Forelimb muscle (tissue), 1 donor: Measurements from ENCODE around the gene CSF3. TPM values are rescaled to one million over a fixed set of nuclear protein-coding genes. Genes with fewer than 3 reads are reported as not detected.

Experiments used
- DNase-seq: peaks from one replicate; pipeline ENCODE4 v3.0.0-alpha.2; 2013; ENCODE audit warnings: low read depth
- polyA plus RNA-seq: library from polyadenylated mRNA; unstranded; fragments of 120-200 nt; gene quantifications from one replicate; pipeline ENCODE4 v1.2.1, GENCODE V29; 2013; ENCODE audit not compliant: insufficient read length

CSF3 gene
- polyA plus RNA-seq, 1 donor = 0.14 TPM

DNA sequence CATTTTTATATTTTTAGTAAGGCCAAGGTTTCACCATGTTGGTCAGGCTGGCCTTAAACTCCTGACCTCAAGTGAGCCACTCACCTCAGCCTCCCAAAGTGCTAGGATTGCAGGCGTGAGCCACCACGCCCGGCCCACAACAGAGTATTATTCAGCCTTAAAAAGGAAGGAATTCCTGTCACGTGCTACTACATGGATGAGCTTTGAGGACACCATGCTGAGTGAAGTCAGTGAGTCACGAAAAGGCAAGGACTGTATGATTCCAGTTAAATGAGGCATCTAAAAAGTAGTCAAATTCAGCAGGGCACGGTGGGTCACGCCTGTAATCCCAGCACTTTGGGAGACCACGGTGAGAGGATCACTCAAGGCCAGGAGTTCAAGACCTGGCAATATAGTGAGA is 9.7 kb downstream of the CSF3 start:
- no peak for DNase-seq

DNA sequence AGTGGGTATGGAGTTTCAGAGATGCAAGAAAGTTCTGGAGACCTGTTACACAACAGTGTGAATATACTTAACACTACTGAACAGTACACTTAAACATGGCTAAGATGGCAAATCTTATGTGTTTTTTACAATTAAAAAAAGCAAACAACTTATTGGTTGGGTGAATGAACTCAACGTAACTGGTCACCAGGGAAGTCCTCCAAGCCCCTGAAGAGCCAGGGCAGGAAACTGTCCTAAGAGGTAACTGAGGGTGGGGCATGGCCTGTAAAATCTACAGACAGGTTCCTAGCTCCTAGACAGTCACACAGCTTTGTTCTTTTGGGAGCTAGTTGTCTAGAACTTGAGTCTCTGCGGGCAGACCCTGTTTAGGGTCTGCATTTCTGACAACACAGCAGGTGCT is 10.3 kb downstream of the CSF3 start:
- no peak for DNase-seq

DNA sequence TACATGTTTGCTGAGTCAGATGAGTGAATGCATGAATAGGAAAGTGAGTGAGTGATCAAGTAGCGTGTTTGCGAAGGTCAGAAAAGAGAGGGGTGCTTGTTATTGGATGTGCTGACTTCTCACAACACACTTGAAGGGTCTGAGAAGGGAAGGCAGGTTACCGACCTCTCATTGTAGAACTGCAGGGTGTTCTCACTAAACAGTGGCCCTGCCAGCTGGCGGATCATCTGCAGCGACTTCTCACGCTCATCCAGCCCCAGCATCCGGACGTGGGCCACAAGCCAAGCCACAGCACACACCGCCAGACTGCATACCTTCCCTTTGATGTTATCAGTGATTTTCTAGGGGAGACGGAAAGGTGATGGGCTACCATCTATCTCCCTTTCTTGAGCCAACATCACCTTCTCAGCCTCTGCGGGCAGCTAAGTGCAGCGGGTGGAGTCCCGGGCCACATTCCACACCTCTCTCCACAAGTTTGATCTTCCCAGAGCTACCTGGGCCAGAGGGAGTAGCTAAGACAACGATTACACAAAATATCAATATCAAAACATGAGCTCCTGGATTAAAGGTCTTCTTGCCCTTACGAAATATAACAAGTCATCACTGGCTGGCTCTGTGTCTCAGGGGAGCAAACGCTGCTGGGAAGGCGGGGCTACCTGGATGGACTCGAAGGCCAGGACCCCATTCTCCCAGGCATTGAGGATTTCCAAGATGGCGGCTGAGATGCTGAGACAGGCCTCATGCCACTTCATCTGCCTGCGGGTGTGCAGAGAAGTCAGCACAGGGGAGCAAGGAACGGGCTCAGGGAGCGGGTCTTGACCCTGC is 11.0 kb downstream of the CSF3 start:
- no peak for DNase-seq

DNA sequence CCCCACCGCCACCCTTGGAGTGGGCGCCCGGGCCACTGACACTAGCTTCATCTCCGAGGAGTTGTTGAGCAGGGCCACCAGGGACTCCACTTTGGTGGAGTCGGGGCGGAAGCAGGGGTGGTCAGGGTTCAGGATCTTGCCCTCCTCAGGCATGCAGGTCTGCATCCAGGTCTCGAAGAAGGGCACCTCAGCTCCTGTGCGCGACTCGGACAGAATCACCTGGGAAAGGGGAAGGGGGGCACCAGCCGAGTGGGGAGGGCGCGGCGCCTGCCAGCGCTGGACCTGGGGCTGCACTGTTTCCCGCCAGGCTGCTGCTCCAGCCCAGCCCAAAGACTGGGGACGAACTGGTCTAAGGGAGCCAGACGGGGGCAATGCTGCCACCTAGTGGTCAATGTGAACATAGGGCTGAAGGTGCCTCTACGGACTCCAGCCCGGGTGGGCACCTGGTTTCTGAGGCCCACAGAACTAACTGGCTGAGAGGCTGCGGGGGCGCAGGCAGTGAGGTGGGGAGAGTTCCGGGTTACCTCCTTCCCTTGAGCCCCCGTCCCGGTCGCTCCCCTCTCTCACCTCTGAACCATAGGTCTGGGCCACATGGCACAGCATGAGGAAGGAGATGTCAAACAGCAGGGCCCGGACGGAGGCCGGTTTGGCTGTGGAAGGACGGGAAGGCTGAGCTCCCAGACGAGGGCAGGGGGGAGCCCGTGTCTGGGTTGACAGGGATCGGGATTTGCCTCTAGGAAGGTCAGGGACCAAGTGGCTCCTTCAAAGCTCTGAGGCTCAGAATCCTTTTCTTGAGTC is 11.8 kb downstream of the CSF3 start:
- DNase-seq = peak; percentile 44

DNA sequence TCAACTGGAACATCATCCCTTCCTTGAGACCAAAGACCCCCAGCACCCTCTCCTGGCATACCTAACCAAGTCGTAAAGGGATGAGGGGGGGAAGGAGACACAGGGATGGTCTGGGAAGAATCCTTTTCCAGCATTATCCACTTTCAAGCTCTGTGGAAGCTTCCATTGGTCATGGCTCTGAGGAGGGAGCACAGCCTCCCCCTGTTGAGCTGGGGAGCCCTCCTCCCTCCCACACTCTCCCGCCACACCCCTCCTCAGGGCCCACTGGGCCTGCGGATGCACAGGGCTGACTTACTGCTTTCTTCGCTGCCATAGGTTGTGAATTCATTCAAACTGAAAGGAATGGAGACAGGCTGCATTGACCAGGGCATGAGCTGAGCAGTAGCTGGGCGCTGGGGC is 12.4 kb downstream of the CSF3 start:
- DNase-seq = no peak

DNA sequence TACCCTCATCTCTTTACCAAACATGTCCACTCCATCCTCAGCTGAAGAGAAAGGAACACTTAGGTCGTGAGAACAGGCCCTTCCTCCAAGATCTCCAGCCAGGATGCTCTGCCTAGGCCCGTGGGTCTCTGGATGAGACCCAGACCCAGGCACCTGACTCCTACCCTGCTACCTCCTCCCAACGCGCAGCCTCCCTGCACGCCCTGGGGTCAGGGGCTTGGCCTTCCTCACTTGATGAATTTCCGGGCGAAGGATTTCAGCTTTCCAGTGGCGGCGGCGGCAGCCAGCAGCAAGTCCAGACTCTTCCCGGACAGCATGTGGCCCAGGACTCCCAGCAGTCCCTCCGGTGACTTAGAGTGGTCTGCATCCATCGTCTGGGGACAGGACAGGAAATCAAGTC is 13.4 kb downstream of the CSF3 start:
- no peak for DNase-seq

DNA sequence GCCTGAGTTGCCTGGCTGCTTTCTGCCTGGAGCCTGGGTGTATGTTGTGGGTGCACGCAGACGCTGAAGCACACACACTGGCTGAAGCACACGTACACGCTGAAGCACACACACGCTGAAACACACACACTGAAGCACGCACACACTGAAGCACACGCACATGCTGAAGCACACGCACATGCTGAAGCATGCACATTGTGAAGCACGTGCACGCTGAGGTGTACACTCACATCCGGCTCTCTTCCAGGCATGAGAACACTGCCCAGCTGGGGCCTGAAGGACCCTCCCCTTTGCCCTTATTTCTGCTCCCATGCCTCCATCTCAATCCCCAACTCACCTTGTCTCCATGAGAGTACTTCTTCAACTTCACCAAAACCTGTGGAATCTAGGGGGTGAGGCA is 16.5 kb downstream of the CSF3 start:
- no peak for DNase-seq

DNA sequence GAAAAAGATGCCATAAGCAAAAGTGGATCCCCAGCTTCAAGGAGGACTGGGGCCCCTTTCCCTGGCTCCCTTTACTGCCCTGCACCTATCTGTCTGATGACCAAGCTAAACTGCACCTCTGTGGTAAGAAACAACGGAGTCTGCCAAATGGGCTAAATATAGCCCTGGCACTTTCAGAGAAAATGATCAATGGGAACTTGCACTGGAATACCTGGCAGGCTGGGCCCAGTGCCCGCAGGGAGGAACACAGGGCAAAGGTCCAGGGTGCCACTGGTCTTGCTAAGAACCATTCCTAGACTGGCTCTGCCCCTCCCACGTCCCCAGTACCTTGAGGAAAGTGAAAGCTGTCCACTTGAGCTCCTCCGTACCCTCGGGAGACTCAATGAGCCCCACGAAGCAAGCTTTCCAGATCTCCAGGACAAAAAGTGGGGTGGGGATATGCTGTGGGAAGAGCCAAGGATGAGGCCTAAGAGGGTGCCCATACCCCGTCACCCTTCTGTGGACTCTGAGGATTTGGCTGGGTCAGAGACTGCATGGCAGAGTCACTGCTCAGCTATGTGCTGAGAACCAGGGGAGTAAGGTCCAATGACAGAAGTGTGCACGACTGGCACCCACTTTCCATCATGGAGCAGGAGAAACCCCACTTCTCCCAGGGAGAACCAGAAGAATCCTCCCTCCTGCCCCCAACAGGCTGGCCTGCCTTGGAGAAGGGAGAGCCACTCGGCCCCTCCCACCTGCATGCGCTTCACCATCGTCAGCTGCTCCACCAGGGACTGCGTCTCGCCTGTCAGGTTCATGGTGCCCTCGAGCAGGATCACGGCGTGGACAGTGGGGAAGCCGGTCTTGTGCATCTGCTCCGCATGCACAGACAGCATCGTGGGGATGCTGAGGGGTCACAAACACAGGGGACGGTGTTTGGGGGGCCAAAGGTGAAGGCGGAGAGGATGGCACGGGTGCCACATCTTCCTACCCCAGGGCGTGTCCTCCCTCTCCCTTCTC is 17.4 kb downstream of the CSF3 start:
- DNase-seq = no peak

DNA sequence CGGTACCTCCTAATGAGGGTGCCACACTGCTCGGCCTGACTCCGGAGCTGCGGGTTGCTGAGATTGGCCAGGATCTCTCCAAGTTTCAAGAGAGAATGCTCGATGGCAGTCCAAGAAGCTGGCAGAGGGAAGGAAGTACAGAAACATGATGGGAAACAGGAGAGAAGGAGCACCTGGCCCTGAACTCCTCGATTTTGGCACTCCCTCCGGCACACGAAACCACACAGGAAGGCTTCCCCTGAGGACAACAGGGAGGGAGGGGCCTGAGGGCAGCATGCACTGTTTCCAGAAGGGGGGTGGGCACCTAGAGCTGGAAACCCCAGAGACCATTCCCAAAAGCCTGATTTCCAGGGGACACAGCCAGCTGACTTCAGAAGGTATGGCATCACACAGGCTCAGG is 18.1 kb downstream of the CSF3 start:
- DNase-seq = no peak

DNA sequence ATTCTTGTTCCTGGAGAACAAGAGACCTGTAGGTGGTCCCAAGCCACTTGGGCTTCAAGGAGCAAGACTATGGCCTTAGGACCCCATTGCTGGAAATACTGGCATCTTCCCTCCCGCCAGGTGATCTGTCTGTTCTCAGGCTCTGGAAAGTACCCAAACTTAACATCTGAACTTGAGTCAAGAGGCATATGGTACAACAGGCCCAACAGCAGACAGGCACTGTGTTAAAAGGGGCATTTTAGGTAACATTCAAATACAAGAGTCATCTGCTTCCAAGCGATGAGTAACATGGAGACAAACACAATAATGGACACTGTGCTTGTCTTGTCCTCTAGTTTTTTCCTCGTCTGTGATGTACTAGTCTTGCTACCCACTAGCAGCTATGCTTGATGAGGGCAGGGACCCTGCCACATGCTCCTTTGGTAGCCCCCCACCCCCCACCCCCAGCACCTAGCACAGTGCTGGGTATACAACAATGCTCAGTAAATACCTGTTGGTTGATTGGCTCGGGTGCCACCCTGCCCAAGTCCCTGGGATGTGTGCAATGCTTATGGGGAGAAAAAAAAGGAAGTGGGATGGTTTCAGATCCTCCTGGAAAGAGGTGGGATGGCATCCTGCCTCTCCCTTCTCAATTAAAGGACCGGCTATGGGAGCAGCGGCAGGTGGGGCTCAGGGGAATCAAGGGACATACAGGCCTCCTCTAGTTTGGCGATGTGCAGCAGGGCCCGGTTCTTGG is 19.4 kb downstream of the CSF3 start:
- DNase-seq = no peak

DNA sequence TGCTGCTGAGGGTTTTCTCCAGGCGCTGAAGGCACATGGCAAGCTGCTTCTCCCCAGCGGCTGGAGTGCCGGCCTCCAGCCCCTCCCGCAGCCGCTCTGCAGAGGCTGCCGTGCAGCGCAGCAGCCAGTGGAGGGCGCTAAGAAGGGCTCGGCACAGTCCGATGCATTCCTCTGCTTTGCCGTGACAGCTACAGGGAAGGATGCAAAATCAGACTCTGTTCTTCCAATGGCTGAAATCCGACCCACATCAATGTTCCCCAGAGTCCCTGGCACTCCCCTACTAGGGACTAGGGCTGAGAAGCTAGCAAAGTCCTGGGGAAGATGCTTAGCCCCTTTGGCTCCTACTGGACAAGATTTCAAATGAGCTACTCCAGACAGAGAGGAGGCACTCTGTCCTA is 19.9 kb downstream of the CSF3 start:
- no peak for DNase-seq

DNA sequence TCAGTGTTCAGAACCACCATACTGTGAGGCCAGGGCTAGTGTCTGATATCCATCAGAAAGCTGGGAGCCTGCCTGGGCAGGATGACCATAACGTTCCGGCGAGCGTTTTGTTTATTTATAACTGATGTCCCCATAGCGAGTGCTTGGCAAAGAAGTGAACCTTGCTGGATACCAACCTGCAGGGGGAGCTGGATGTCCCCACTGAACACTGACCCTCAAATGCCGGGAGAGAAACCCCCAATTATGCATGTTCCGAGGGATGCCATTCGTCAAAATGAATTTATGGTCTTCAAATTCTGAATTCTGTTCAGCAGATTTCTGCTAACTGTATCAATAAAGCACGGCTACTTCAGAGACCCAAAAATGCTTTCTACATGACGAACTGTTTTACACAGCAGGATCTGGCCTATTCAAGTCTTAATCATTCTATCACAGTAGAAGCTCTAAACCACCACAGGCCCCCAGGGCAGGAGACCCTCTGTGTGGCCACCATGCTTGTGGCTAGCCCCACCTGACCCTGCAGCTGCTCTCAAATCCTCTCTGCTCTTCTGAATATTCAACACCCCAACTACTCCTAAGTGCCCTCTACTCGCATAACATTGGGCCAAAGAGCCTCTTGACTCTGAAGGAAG is 23.8 kb downstream of the CSF3 start:
- DNase-seq = peak; percentile 85

DNA sequence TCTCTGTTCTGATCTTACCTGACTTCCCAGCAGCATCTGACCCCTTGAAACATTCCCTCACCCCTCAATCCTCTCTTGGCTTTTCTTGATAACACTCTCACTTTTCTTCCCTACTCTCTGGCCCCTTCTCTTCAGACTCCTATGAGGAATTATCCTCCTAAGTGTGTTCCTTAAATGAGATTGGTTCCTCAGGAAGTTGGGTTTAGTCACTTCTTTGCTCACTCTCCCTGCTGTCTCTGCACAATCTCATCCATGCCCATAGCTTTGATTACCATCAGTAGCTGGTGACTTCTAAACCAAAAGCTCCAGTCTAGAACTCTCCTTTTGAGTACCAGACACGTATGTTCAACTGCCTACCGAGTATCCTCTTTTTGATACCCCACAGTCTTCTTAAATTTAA is 26.0 kb downstream of the CSF3 start:
- no peak for DNase-seq

DNA sequence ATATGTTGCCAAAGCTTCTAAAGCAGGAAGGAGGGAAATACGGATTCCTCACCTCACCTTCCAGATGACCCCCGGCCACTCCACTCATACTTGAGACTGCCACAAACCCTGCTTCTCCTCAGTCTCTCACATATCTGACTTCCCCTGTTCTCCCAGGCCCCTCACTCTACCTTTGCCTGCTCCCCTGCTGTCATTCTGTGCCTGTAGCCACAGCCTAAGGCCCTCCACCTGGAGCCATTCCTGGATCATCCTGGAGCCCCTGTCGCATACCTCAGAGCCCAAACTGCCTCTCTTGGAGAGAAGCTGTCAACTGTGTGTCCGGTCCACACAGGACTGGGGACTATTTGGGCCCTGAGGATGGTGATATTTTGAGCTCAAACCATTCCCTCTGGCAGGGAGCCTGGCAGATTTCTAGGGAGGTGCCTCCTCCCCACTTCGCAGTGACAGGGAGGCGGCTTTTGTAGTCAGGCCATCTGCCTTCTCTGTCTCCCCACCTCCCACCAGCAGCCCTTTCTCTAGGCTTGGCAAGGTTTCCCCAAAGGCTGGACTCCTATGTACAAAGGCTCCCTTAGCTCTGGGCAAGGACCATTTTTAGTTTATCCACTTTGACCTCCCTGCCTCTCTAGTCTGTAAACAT is 41.3 kb downstream of the CSF3 start:
- DNase-seq = no peak

DNA sequence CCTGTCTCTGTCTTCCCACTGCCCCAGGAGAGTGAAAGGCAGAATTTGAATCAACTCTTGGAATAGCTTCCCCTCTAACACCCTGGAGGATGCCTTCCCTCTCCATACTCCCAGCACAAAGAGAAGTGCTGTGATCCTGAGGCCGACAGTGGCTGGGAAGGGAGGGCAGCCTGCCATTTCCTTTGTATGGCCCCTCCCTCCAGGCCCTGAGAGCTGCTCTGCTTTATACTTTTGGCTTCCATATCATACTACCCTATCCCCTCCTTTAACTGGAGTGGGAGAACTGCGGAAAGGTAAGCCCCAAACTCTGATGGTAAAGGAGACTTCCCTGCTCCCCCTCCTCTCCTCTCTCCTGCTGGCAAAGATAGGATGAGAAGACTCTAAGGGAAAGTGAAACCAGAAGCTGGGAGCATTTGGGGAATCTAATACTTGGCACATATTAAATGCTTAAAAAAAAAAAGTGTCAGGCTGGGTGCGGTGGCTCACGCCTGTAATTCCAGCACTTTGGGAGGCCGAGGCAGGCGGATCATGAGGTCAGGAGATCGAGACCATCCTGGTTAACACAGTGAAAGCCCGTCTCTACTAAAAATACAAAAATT is 43.0 kb downstream of the CSF3 start:
- DNase-seq = no peak

DNA sequence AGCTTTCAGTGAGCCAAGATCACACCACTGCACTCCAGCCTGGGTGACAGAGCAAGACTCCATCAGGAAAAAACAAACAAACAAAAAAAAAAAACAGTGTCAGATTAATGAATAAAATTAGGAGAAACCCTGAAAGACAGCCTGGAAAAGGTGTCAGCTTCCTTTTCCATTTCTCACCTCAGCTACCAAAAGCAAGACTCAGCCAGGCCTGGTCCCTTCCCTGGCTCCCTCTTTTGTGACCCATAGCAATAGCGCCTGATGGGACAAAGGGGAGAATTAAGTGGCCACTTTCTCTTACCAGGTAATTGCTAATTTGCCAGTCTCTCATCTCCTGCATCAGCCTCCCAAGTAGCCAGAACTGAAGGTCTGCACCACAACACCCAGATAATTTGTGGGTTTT is 43.6 kb downstream of the CSF3 start:
- DNase-seq = no peak

DNA sequence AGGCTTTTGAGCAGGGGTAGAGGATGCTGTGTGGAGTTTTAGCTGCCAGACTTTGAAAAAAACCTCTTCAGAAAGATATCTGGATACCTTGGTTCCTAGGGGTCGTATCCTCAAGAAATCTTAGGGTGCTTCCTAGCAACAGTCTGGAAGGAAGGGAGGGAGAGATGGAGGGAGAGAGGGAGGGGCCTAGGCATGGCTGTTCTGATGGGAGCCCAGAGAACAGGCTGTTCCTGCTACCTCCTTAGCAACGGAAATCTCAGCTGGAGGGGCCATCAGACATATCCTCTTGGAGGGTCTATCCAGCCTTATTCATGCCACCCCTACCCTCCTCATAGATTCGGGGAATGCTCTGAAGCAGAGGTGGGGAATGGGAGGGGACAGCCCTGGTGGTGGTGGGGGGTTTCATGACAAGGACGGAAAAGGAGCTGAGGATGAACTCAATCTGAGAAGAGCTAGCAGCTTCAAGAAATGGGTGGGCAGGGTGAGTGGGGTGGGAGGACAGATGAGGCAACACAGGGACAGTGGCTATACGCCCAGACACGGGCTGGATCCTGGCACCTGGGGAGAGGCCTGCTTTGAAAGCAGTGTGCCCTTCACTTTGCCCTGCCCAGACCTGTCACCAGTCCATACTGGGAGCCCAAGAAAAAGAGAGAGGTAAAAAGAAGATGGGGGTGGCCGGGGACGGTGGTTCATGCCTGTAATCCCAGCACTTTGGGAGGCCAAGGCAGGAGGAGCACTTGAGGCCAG is 44.7 kb downstream of the CSF3 start:
- DNase-seq = no peak

DNA sequence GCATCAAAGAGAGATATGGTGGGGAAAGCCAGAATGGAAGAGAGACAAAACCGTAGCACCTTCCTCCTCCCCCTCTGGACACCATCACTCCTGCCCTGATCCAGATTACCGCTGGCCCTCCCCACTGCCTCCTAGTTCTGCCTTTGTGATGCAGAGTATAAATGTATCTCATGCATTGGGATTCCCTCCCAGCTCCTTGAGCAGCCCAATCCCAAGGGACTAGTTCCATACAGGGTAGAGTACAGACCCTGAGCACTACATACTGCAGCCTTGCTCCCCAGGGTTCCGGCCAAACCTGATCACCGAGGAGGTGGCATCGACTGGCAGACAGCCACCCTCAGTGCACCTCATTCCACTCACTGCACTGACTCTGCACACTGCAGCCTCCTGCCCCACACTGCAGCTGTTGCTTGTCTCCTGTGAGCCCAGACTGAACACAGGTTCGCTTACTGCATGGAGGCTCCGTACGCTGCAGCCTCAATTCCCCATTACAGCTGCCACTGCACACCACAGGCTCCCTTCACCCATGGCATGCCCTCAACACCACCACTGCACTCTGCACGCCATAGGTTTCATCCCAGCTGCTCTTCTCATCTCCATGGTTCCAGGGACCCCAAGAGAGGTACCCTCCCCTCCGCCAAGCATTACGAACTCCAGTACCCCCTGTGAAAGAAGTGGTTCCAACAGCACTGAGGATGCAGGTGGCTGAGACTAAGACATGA is 45.8 kb downstream of the CSF3 start:
- DNase-seq = no peak
